Nephron (organoid): ENCODE data around the gene PADI3.

ENCODE experiments used
- H3K27ac Mint-ChIP-seq, 3 experiments: 2 replicates each; pipeline ENCODE4 v1.8.0; 2020; ENCODE audit warnings: mixed read lengths in 3 of 3, mild to moderate bottlenecking in 2 of 3, moderate library complexity in 1 of 3
- H3K27me3 Mint-ChIP-seq: 2 replicates; pipeline ENCODE4 v1.8.0; 2021; ENCODE audit warnings: low read depth, mild to moderate bottlenecking, moderate library complexity, mixed read lengths
- H3K36me3 Mint-ChIP-seq: 2 replicates; pipeline ENCODE4 v1.8.0; 2020; ENCODE audit warnings: low read depth, mixed read lengths
- H3K4me1 Mint-ChIP-seq: 2 replicates; pipeline ENCODE4 v1.8.0; 2020; ENCODE audit warnings: mixed read lengths
- H3K4me3 Mint-ChIP-seq, 3 experiments: 2 replicates each; pipeline ENCODE4 v1.8.0; 2020; ENCODE audit warnings: mild to moderate bottlenecking in 3 of 3, mixed read lengths in 3 of 3, moderate library complexity in 2 of 3
- H3K9me3 Mint-ChIP-seq: 2 replicates; pipeline ENCODE4 v1.8.0; 2020; ENCODE audit warnings: mixed read lengths
- CTCF ChIP-seq, 3 experiments: fragments of 200-600 bp; sonication (generic); IDR thresholded peaks; one replicate each; pipeline ENCODE4 v1.5.0; 2021; ENCODE audit warnings: antibody characterized with exemption in 3 of 3; ENCODE audit not compliant: unreplicated experiment in 3 of 3

Gene PADI3

GRCh38 chr1:17280436-17280835 lies 31.5 kb downstream of the PADI3 start:
- Mint-ChIP-seq H3K36me3 (no peaks in the 10 kb centered on the region), H3K4me3 (no peak overlapping the region), H3K27me3 (peaks cover 5% of the 10 kb centered on the region), H3K4me1 (peaks cover 8% of the 10 kb centered on the region), H3K9me3 (no peaks in the 10 kb centered on the region), H3K27ac (no peak overlapping the region)
- TF ChIP-seq CTCF (IDR thresholded peaks at IDR 0.05; ENCODE audit: unreplicated experiment in 3 of 3), result no peak

GRCh38 chr1:17280894-17281293 lies 32.0 kb downstream of the PADI3 start:
- H3K27me3 Mint-ChIP-seq, result peaks cover 5% of the 10 kb centered on the region
- TF ChIP-seq CTCF (IDR thresholded peaks at IDR 0.05; ENCODE audit: unreplicated experiment in 3 of 3), result no peak
- peaks cover 8% of the 10 kb centered on the region for H3K4me1 Mint-ChIP-seq
- no peak overlapping the region for H3K4me3 Mint-ChIP-seq
- no peaks in the 10 kb centered on the region for H3K36me3 Mint-ChIP-seq
- H3K9me3 Mint-ChIP-seq, result no peaks in the 10 kb centered on the region
- no peak overlapping the region for H3K27ac Mint-ChIP-seq

- Mint-ChIP-seq H3K36me3 (no peaks in the 10 kb centered on the region), H3K9me3 (no peaks in the 10 kb centered on the region), H3K27ac (no peak overlapping the region), H3K4me1 (peaks cover 8% of the 10 kb centered on the region), H3K4me3 (no peak overlapping the region), H3K27me3 (peaks cover 5% of the 10 kb centered on the region)
- TF ChIP-seq CTCF (IDR thresholded peaks at IDR 0.05; ENCODE audit: unreplicated experiment in 3 of 3), result no peak
Measured at GRCh38 chr1:17281775-17282181, 32.9 kb downstream of the PADI3 start.

- TF ChIP-seq CTCF (IDR thresholded peaks at IDR 0.05; ENCODE audit: unreplicated experiment in 3 of 3), result no peak
- Mint-ChIP-seq H3K27me3 (peaks cover 5% of the 10 kb centered on the region), H3K4me1 (peaks cover 8% of the 10 kb centered on the region), H3K27ac (no peak overlapping the region), H3K36me3 (no peaks in the 10 kb centered on the region), H3K9me3 (no peaks in the 10 kb centered on the region), H3K4me3 (no peak overlapping the region)
Measured at GRCh38 chr1:17282836-17283235, 33.9 kb downstream of the PADI3 start.

- TF ChIP-seq CTCF (IDR thresholded peaks at IDR 0.05; ENCODE audit: unreplicated experiment in 3 of 3), result no peak
- H3K4me3 Mint-ChIP-seq, result no peak overlapping the region
- no peaks in the 10 kb centered on the region for H3K36me3 Mint-ChIP-seq
- H3K4me1 Mint-ChIP-seq, result no peaks in the 10 kb centered on the region
- no peak overlapping the region for H3K27ac Mint-ChIP-seq
- H3K9me3 Mint-ChIP-seq, result no peaks in the 10 kb centered on the region
- peaks cover 21% of the 10 kb centered on the region for H3K27me3 Mint-ChIP-seq
Measured at GRCh38 chr1:17286646-17287045, 37.7 kb downstream of the PADI3 start.

- H3K36me3 Mint-ChIP-seq, result no peaks in the 10 kb centered on the region
- TF ChIP-seq CTCF (IDR thresholded peaks at IDR 0.05; ENCODE audit: unreplicated experiment in 3 of 3), result no peak
- H3K4me3 Mint-ChIP-seq, result no peak overlapping the region
- H3K4me1 Mint-ChIP-seq, result no peaks in the 10 kb centered on the region
- no peaks in the 10 kb centered on the region for H3K9me3 Mint-ChIP-seq
- no peak overlapping the region for H3K27ac Mint-ChIP-seq
- H3K27me3 Mint-ChIP-seq, result peaks cover 21% of the 10 kb centered on the region
Measured at GRCh38 chr1:17287130-17287776, 38.4 kb downstream of the PADI3 start.
